ENCODE measurements around the gene AHSP.

Gene AHSP

DNA sequence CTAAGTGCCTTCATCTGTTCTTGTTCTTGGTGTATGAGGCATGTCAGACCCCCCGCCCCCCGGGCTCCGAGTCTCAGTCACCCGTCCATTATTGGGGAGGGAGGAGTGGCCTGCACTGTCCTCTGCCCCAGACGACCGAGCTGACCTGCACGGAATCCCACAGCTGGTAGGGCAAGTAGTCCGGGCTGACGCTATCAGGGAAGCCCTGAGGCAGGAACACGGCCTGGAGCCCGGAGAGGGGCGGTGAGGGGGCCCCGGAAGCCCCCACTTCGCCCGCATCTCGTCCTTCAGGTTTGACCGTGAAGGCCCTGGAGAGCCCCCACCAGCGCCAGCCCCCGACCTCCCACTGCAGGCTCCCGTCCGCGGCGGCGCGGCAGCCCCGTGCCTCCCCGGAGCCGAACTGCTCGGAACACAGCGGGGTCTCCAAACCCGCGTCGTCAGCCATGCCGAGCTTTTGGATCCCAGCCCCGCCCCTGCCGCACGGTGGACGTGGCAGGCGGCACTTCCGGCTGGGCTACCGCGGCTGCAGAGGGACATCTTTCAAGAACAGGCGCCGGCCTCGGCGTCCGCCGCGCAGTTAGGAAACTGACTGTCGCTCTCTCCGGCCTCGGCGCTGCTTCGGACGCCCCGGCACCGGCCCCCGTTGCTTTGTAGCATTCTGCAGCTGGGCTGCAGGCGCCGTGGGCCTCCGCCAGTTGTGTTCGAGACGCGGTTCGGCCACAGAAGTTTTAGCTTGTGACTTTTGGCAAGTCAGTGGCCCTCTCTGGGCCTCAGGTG, 19.6 kb upstream of the AHSP start, which contains the start of gene RUSF1:
TSS of gene RUSF1 (minus strand) at position 463 of the 777 bp plus-strand sequence. CDS start at position 445, 18 bp downstream.
- peak within 1 kb of the TSS; percentile 92 for H3K4me3 ChIP-seq (ENCODE audit: low read length)
- TF ChIP-seq CTCF (IDR thresholded peaks at IDR 0.05; ENCODE audit: insufficient read depth, low read depth, low read length, missing control alignments), result no peak
- peak; percentile 89 for DNase-seq (ENCODE audit: low read depth)

GRCh38 chr16:31508706-31509195, 18.9 kb upstream of the AHSP start:
- no peak for TF ChIP-seq CTCF (IDR thresholded peaks at IDR 0.05; ENCODE audit: insufficient read depth, low read depth, low read length, missing control alignments)
- DNase-seq (ENCODE audit: low read depth), result no peak
- H3K4me3 ChIP-seq (ENCODE audit: low read length), result peak overlapping the region; percentile 92

- peak; percentile 74 for DNase-seq (ENCODE audit: low read depth)
- no peak overlapping the region for H3K4me3 ChIP-seq (ENCODE audit: low read length)
- no peak for TF ChIP-seq CTCF (IDR thresholded peaks at IDR 0.05; ENCODE audit: insufficient read depth, low read depth, low read length, missing control alignments)
Measured at GRCh38 chr16:31513126-31513525, 14.6 kb upstream of the AHSP start.

GRCh38 chr16:31513884-31514283, 13.8 kb upstream of the AHSP start:
- no peak for TF ChIP-seq CTCF (IDR thresholded peaks at IDR 0.05; ENCODE audit: insufficient read depth, low read depth, low read length, missing control alignments)
- H3K4me3 ChIP-seq (ENCODE audit: low read length), result no peak overlapping the region
- no peak for DNase-seq (ENCODE audit: low read depth)

DNA sequence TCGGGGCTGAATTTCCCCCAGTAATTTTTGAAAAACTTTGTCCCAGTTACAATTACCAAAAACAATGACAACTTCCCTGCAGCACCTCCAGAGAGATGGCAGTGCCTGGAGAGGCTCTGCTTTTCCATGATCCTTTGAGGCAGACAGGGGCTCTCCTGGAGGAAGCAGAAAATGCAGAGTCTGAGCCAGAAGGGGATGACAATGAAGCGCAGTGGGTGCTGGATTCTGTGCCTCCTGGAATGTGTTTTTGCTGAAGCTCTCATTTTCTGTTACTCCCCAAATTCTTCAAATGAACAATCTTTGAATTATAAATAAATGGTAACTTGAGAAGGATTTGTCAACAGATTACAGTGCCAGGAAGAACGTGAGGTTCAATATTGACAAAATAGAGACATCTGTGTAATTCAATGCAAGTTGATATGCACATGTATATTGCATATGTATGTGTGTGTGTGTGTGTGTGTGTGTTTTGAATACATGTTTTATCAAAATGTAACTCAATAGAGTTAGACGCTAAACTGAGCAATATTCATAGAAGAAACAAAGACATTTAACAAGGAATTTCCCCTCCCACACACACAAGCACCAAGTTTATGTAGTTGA, 9.8 kb upstream of the AHSP start:
- H3K4me3 ChIP-seq (ENCODE audit: low read length), result no peak overlapping the region
- no peak for DNase-seq (ENCODE audit: low read depth)
- TF ChIP-seq CTCF (IDR thresholded peaks at IDR 0.05; ENCODE audit: insufficient read depth, low read depth, low read length, missing control alignments), result no peak

DNA sequence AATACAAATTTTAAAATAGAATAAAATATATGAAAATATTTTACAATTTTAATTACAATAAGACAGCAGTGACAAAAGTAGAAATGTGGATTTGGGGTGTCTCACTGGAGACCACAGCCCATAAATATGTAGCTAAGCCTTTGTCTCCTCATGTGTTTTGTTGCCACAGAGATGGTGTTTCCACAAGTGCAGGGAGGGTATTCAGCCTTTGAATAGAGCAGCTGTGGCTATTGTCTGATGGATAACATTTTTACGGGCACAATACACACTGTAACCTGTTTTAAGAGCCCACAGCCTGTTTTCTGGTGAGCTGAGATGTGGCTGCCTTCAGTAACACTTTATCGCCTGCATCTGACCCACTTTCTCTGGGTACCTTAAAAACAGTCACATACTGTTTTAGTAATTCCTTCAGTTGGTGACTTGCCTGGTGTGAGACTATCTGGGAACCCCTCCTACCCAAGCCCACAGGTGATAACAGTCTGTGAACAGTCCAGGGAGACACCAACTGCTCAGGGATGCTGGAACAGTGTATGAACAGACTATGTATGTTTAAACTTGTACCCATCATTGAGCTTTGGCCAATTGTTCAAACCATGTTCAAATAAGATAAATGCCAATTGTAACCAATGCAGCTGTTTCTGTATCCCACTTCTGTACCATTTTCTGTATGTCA, 7.8 kb upstream of the AHSP start:
- DNase-seq (ENCODE audit: low read depth), result no peak
- TF ChIP-seq CTCF (IDR thresholded peaks at IDR 0.05; ENCODE audit: insufficient read depth, low read depth, low read length, missing control alignments), result no peak
- no peak overlapping the region for H3K4me3 ChIP-seq (ENCODE audit: low read length)
